ENCODE data around the gene ABCF2.

DNA sequence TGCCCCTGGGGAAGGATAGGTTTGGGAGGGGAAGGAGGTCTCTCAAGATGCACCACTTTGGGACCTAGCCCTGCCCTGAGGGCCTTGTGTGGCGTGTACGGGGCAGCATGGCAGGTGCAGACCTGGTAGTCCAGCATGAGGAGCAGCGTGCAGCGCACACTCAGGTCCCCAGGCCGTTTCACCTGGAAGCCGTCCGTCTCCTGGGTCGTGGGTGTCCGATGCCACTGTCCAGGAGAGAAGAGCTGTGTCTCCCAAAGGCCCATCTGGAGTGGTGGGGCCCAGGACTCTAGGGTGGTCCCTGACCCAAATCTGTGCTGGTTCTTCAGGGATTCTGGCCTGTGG, 14.7 kb upstream of the ABCF2 start:
- TF ChIP-seq POLR2A (IDR thresholded peaks at IDR 0.05; ENCODE audit: low read depth, low read length) = no peak
- TF ChIP-seq, protein P1, sequence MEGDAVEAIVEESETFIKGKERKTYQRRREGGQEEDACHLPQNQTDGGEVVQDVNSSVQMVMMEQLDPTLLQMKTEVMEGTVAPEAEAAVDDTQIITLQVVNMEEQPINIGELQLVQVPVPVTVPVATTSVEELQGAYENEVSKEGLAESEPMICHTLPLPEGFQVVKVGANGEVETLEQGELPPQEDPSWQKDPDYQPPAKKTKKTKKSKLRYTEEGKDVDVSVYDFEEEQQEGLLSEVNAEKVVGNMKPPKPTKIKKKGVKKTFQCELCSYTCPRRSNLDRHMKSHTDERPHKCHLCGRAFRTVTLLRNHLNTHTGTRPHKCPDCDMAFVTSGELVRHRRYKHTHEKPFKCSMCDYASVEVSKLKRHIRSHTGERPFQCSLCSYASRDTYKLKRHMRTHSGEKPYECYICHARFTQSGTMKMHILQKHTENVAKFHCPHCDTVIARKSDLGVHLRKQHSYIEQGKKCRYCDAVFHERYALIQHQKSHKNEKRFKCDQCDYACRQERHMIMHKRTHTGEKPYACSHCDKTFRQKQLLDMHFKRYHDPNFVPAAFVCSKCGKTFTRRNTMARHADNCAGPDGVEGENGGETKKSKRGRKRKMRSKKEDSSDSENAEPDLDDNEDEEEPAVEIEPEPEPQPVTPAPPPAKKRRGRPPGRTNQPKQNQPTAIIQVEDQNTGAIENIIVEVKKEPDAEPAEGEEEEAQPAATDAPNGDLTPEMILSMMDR (conservative IDR thresholded peaks at IDR 0.05; ENCODE audit: low read depth, low read length) = no peak
- TF ChIP-seq CEBPB (IDR thresholded peaks at IDR 0.05; ENCODE audit: low read depth, low read length) = no peak
- TF ChIP-seq, protein P2, sequence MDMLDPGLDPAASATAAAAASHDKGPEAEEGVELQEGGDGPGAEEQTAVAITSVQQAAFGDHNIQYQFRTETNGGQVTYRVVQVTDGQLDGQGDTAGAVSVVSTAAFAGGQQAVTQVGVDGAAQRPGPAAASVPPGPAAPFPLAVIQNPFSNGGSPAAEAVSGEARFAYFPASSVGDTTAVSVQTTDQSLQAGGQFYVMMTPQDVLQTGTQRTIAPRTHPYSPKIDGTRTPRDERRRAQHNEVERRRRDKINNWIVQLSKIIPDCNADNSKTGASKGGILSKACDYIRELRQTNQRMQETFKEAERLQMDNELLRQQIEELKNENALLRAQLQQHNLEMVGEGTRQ (IDR thresholded peaks at IDR 0.05; ENCODE audit: low read depth, low read length) = no peak
- no peak for TF ChIP-seq BHLHE40 (IDR thresholded peaks at IDR 0.05; ENCODE audit: low read depth, low read length)
- TF ChIP-seq RAD21 (IDR thresholded peaks at IDR 0.05; ENCODE audit: low read length) = no peak
- no peak for TF ChIP-seq NFE2L2 (IDR thresholded peaks at IDR 0.05; ENCODE audit: low read depth, low read length)
- no peak for TF ChIP-seq MAFK (IDR thresholded peaks at IDR 0.05; ENCODE audit: low read depth, low read length)

Measured in IMR-90 (cell line).